Germinal center (tissue), 1 donor: ENCODE results near the gene SPC25.

Experiments
- DNase-seq: peaks from one replicate; pipeline ENCODE4 v3.0.0; 2012; ENCODE audit warnings: mixed read lengths, low spot score

SPC25 gene

DNA sequence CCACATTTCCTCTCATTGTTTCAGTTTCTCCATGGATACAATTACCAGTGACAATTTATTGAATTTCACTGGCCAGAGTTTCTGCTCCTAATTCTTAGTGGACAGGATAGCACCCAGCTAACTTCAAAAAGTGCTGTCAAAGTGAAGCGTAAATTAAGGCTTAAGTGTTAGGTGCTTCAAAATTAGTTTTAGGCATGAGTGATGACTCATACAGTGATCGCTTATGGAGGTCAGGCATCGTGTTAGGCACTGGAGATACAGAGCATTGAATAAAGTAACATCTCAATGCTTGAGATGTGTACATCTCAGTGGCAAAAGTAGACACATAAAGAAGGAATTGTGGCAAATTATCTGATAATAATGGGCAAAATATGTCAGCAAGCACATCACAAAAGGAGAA is 47.0 kb downstream of the SPC25 start:
- DNase-seq: no peak

DNA sequence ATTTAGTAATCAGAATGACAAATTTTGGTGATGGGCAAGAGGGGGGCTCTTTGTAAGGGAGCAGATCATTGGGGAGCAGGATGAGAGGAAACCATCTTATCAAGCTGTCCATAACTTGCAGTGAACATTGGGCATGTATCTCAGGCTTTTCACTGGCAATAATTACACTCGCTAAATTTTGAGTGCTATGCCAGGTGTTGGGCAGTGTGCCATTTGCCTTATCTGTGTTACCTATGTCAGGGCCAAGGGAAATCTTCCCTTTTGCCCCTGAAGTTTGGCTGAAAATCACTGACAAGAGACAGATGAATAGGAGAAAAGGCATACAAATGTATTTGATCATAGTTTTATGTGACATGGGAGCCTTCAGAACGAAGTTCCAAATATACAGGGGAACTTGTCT is 48.8 kb downstream of the SPC25 start:
- DNase-seq: no peak

DNA sequence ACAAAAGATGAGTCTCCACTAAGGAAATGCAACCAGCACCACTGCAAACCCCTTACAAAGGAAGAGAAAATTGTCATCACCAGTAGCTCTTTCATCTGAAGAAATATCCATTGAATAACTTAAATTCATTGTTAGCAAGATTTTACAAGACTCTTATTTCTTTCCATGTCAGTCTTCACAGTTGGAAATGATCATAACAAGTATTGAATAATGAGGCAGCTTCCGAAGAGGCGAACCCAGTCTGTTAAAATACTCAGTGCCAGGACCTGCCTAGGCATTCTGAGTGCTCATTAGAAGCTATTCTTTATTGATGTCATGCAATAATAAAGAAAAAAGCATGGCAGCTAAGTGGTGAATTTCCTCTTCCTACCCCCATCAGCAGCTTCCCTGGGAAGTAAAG is 54.3 kb downstream of the SPC25 start:
- no peak for DNase-seq

DNA sequence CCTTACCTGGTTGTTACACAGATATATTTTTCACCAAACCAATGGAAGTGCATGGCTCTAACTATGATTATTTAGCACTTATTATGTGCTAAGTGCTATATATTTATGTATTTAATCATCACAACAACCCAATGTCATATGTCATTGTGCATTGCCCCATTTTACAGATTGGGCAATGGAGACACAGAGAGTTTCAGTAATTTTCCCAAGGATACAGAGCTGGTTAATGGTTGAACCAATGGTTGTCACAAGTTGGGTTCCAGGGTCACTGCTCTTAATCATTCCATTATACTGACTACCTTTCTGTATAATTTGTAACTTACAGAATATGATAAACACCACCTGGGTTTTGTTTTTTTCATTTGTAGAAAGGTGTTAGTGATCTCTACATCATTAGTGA is 58.6 kb downstream of the SPC25 start:
- DNase-seq: no peak

DNA sequence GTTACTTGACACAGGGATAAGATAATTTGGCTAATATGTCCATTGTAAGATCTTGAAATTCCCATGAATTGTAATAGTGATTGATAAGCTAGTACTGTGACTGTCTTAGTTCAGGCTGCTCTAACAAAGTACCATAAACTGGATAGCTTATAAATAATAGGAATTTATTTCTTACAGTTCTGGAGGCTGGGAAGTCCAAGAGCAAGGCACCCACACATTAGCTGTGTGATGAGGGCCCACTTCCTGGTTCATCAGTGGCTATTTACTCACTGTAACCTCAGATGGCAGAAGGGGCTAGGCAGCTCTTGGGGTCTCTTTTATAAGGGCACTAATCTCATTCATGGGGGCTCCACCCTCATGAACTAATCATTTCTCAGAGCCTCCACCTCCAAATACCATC is 59.3 kb downstream of the SPC25 start:
- DNase-seq: no peak

DNA sequence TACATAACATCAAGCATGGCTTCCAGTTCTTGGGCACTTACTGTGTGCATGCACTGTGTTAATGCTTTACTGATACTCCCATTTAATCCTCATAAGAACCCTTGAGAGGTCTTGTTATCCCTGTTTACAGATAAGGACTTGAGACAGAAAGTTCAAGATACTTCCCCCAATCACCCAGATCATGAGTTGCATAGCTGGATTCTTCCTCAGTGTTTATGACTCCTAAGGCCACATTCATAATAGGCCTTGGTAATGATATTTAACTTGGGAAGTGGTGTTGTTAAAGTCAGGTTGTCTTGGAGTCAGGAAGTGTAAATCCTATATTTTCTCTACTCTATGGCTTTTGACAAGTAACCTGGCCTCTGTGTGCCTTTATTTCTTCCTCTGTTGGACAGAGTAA is 65.1 kb downstream of the SPC25 start:
- no peak for DNase-seq

DNA sequence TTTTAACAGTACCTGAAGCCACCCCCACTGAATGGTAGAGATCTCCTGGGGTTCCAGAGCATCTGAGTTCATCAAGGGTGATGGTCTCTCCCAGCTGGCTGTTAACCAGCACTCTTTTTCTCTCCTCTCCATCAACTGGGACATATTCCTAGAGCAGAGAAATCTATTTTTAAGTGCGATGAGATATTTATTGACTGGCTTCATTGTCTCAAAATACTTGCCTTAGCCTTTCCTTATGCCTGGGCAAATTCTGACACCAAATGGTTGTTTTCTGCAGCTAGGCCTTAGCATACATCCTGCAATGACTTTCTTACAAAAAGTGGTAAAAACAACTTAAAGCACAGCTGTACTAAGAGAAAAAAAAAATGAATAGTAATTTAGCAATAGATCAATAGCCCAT is 68.2 kb downstream of the SPC25 start:
- no peak for DNase-seq

DNA sequence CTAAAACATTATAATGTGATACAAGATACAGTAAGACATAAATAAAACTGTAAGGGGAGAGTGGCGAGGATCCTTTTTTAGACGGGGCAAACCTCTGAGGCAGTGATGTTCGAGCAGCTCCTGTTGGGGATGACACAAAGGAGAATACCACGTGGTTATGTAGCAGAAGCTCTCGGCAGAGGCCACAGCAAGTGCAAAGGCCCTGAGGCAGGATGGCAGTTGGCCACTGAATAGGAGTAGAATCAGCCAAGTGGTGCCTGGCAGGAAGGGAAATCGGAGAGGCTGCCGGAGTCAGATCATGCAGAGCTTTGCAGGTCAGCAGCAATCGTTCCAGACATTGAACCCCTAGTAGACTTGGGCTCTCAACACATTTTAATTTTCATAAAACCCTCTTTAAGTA is 68.7 kb downstream of the SPC25 start:
- DNase-seq: no peak
